Tibial nerve (tissue), 3 donors: ENCODE measurements around the gene ADAM10.

Experiments used
- POLR2A ChIP-seq, 2 donors: fragments of 450-650 bp; IDR thresholded peaks; one replicate each; pipeline ENCODE4 v1.6.1; 2017; ENCODE audit warnings: antibody characterized with exemption in 2 of 2, mild to moderate bottlenecking in 2 of 2, moderate library complexity in 2 of 2
- TF ChIP-seq, protein P1 (sequence below), 5 experiments: fragments of 200-600 bp in 3 of 5; fragments of 450-650 bp in 2 of 5; sonication (generic) in 3 of 5; IDR thresholded peaks; one replicate each; pipeline ENCODE4 v1.5.1; 2016 to 2019; ENCODE audit warnings: antibody characterized with exemption in 5 of 5, mild to moderate bottlenecking in 3 of 5, moderate library complexity in 2 of 5

DNA sequence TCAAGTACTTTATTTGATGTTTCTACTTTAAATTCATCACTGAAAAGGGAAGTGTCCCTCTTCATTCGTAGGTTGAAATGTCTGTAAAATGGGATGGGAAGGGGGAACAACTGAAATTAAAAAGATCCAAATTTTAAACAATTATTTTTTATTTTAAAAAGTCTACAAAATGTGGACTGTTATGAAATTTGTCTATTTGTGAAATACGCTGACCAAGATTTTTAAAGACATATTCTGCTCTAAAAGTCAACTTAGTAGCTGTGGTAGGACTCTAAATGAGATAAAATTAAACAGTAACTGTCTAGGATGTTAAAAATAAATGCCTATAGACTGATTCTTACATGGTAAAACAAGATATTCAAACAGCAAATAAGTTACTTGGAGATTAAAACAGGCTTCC lies 67.3 kb downstream of the ADAM10 start:
- no peak for TF ChIP-seq POLR2A (IDR thresholded peaks at IDR 0.05)
- TF ChIP-seq, protein P1, sequence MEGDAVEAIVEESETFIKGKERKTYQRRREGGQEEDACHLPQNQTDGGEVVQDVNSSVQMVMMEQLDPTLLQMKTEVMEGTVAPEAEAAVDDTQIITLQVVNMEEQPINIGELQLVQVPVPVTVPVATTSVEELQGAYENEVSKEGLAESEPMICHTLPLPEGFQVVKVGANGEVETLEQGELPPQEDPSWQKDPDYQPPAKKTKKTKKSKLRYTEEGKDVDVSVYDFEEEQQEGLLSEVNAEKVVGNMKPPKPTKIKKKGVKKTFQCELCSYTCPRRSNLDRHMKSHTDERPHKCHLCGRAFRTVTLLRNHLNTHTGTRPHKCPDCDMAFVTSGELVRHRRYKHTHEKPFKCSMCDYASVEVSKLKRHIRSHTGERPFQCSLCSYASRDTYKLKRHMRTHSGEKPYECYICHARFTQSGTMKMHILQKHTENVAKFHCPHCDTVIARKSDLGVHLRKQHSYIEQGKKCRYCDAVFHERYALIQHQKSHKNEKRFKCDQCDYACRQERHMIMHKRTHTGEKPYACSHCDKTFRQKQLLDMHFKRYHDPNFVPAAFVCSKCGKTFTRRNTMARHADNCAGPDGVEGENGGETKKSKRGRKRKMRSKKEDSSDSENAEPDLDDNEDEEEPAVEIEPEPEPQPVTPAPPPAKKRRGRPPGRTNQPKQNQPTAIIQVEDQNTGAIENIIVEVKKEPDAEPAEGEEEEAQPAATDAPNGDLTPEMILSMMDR (IDR thresholded peaks at IDR 0.05), result no peak
